H9 (cell line): ENCODE measurements around the gene PHF21A. TPM values are rescaled to one million over a fixed set of nuclear protein-coding genes. Genes with fewer than 3 reads are reported as not detected.

Experiments
- DNase-seq: peaks from one replicate; pipeline ENCODE4 v3.0.0-alpha.2; 2017
- H2AFZ ChIP-seq: one replicate; pipeline ENCODE4 v1.6.1; 2013; ENCODE audit warnings: mild to moderate bottlenecking, low read length, control low read depth, moderate library complexity
- H2AK5ac ChIP-seq: 2 replicates; pipeline ENCODE4 v1.6.1; 2013; ENCODE audit warnings: low read length, control low read depth, mixed read lengths; ENCODE audit not compliant: insufficient read length
- H2BK120ac ChIP-seq: one replicate; pipeline ENCODE4 v1.6.1; 2013; ENCODE audit warnings: low read depth, mild to moderate bottlenecking, low read length, control low read depth, inconsistent platforms; ENCODE audit not compliant: poor library complexity, severe bottlenecking
- H2BK12ac ChIP-seq: 2 replicates; pipeline ENCODE4 v1.6.1; 2013; ENCODE audit warnings: low read length, control low read depth, mixed read lengths, low read depth; ENCODE audit not compliant: insufficient read length
- H2BK15ac ChIP-seq: 2 replicates; pipeline ENCODE4 v1.6.1; 2013; ENCODE audit warnings: low read depth, low read length, control low read depth
- H2BK20ac ChIP-seq: one replicate; pipeline ENCODE4 v1.6.1; 2013; ENCODE audit warnings: low read depth, mild to moderate bottlenecking, low read length, control low read depth, inconsistent platforms; ENCODE audit not compliant: poor library complexity, severe bottlenecking
- H2BK5ac ChIP-seq: 2 replicates; pipeline ENCODE4 v1.6.1; 2013; ENCODE audit warnings: low read length, control low read depth, mixed read lengths; ENCODE audit not compliant: insufficient read length
- H3K14ac ChIP-seq: 2 replicates; pipeline ENCODE4 v1.6.1; 2013; ENCODE audit warnings: low read length, control low read depth; ENCODE audit not compliant: insufficient read depth
- H3K18ac ChIP-seq: 2 replicates; pipeline ENCODE4 v1.6.1; 2013; ENCODE audit warnings: low read depth, mild to moderate bottlenecking, mixed read lengths, low read length, control low read depth; ENCODE audit not compliant: insufficient read length
- H3K23ac ChIP-seq: 2 replicates; pipeline ENCODE4 v1.6.1; 2013; ENCODE audit warnings: low read length, control low read depth, mixed read lengths, low read depth; ENCODE audit not compliant: insufficient read length
- H3K23me2 ChIP-seq: 2 replicates; pipeline ENCODE4 v1.6.1; 2013; ENCODE audit warnings: low read depth, mild to moderate bottlenecking, mixed read lengths, low read length, control low read depth; ENCODE audit not compliant: insufficient read length, poor library complexity, severe bottlenecking
- H3K27ac ChIP-seq: 2 replicates; pipeline ENCODE4 v1.5.1; 2013; ENCODE audit warnings: low read length, control low read depth, mixed read lengths, low read depth; ENCODE audit not compliant: insufficient read length
- H3K27me3 ChIP-seq: 2 replicates; pipeline ENCODE4 v1.6.1; 2013; ENCODE audit warnings: low read length, control low read depth, inconsistent platforms; ENCODE audit not compliant: insufficient read depth
- H3K4ac ChIP-seq: 2 replicates; pipeline ENCODE4 v1.6.1; 2013; ENCODE audit warnings: low read depth, mild to moderate bottlenecking, control low read depth, inconsistent platforms, low read length, moderate library complexity
- H3K4me1 ChIP-seq: 2 replicates; pipeline ENCODE4 v1.6.1; 2013; ENCODE audit warnings: low read length, control low read depth, inconsistent platforms; ENCODE audit not compliant: insufficient read depth
- H3K4me2 ChIP-seq: 2 replicates; pipeline ENCODE4 v1.6.1; 2013; ENCODE audit warnings: low read length, control low read depth, mixed read lengths; ENCODE audit not compliant: insufficient read length, insufficient read depth
- H3K56ac ChIP-seq: 2 replicates; pipeline ENCODE4 v1.6.1; 2013; ENCODE audit warnings: low read depth, mild to moderate bottlenecking, mixed read lengths, low read length, control low read depth; ENCODE audit not compliant: insufficient read length
- H3K79me1 ChIP-seq: 2 replicates; pipeline ENCODE4 v1.6.1; 2013; ENCODE audit warnings: low read depth, mild to moderate bottlenecking, moderate library complexity, low read length, control low read depth, inconsistent platforms; ENCODE audit not compliant: insufficient read depth, poor library complexity, severe bottlenecking
- H3K79me2 ChIP-seq: 2 replicates; pipeline ENCODE4 v1.6.1; 2013; ENCODE audit warnings: low read length, control low read depth, inconsistent platforms; ENCODE audit not compliant: insufficient read depth
- H3K9ac ChIP-seq: 2 replicates; pipeline ENCODE4 v1.6.1; 2013; ENCODE audit warnings: low read length, control low read depth, mixed read lengths; ENCODE audit not compliant: insufficient read length; ENCODE audit errors: extremely low read depth
- H3K9me3 ChIP-seq: one replicate; pipeline ENCODE4 v1.6.1; 2013; ENCODE audit warnings: low read depth, low read length, inconsistent platforms; ENCODE audit not compliant: control insufficient read depth
- H3T11ph ChIP-seq: one replicate; pipeline ENCODE4 v1.6.1; 2013; ENCODE audit warnings: mild to moderate bottlenecking, low read length, control low read depth, inconsistent platforms
- H4K20me1 ChIP-seq: one replicate; pipeline ENCODE4 v1.6.1; 2013; ENCODE audit not compliant: control insufficient read depth, insufficient read length, insufficient read depth
- H4K5ac ChIP-seq: 2 replicates; pipeline ENCODE4 v1.6.1; 2013; ENCODE audit warnings: low read depth, mild to moderate bottlenecking, mixed read lengths, low read length, control low read depth; ENCODE audit not compliant: insufficient read length
- H4K8ac ChIP-seq: replicated peaks from 2 replicates; pipeline ENCODE4 v1.6.1; 2013; ENCODE audit warnings: low read length, control low read depth, mixed read lengths, low read depth; ENCODE audit not compliant: insufficient read length
- H4K91ac ChIP-seq: 2 replicates; pipeline ENCODE4 v1.6.1; 2013; ENCODE audit warnings: low read depth, mild to moderate bottlenecking, moderate library complexity, mixed read lengths, low read length, control low read depth; ENCODE audit not compliant: insufficient read length
- H3K27ac Mint-ChIP-seq, 3 experiments: 2 replicates in 2 of 3; 3 replicates in 1 of 3; pipeline ENCODE4 v1.8.0; 2020 to 2021; ENCODE audit warnings: mixed read lengths in 3 of 3, mild to moderate bottlenecking in 1 of 3, moderate library complexity in 1 of 3
- H3K27me3 Mint-ChIP-seq: 2 replicates; pipeline ENCODE4 v1.8.0; 2021; ENCODE audit warnings: low read depth, mild to moderate bottlenecking, moderate library complexity, mixed read lengths
- H3K36me3 Mint-ChIP-seq, 3 experiments: 2 replicates in 2 of 3; 3 replicates in 1 of 3; pipeline ENCODE4 v1.8.0; 2020 to 2021; ENCODE audit warnings: low read depth in 3 of 3, mixed read lengths in 3 of 3; ENCODE audit not compliant: insufficient read depth in 1 of 3
- H3K4me1 Mint-ChIP-seq, 2 experiments: 2 replicates each; pipeline ENCODE4 v1.8.0; 2020; ENCODE audit warnings: mixed read lengths in 2 of 2
- H3K4me3 Mint-ChIP-seq, 2 experiments: 2 replicates in 1 of 2; 3 replicates in 1 of 2; pipeline ENCODE4 v1.8.0; 2020 to 2021; ENCODE audit warnings: mild to moderate bottlenecking in 2 of 2, mixed read lengths in 2 of 2, moderate library complexity in 1 of 2
- H3K9me3 Mint-ChIP-seq, 2 experiments: 2 replicates in 1 of 2; 3 replicates in 1 of 2; pipeline ENCODE4 v1.8.0; 2020; ENCODE audit warnings: mild to moderate bottlenecking in 2 of 2, mixed read lengths in 2 of 2, moderate library complexity in 1 of 2
- WGBS: extraction: QIAGEN DNeasy Blood & Tissue Kit; methylation state at CpG from one replicate; pipeline ENCODE4 v1.1.7; 2013; ENCODE audit warnings: missing lambda C conversion rate, low lambda C conversion rate, mixed read lengths; ENCODE audit not compliant: insufficient read length; ENCODE audit errors: extremely low coverage; 5-methylcytosine and 5-hydroxymethylcytosine counted together
- total RNA-seq: library from RNA; stranded (reverse); gene quantifications from 2 replicates; pipeline ENCODE4 v1.2.1, GENCODE V29; 2021
- TF ChIP-seq, protein P1 (sequence below): fragments of 200-600 bp; sonication (generic); conservative IDR thresholded peaks from 3 replicates; pipeline ENCODE4 v1.8.0; 2021; ENCODE audit warnings: antibody characterized with exemption, mild to moderate bottlenecking

PHF21A gene
- total RNA-seq, 1 experiment from 2014 or later = 33.8 TPM

DNA sequence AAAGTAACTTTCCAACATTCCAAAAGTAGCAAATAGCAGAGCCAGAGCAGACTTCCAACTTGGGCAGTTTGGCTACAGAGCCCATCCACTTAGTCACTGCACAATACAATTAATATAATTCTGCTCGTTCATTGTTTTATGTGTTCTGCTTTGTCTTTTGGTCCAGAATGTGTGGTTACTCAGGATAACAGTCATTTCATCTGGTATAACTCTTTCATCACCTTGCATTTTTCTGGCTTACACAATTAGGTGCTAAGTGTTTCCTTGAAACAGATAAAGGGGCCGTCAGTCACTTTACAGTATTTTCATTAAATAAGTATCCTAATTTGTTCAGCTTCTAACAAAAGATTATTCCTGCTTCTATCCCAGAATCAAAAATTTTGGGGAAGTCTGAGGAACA, 111.6 kb downstream of the PHF21A start:
- Histone ChIP-seq H4K20me1 (no peaks in the 10 kb centered on the region), H2BK20ac (no peak overlapping the region), H4K5ac (no peak overlapping the region), H3K23me2 (no peaks in the 10 kb centered on the region), H2BK5ac (no peak overlapping the region), H2AFZ (no peak overlapping the region), H3K9ac (no peak overlapping the region), H3K23ac (no peak overlapping the region), H2BK15ac (no peak overlapping the region), H3K27ac (no peak overlapping the region), H3K79me1 (no peaks in the 10 kb centered on the region), H3K79me2 (no peaks in the 10 kb centered on the region), H3K56ac (no peak overlapping the region), H3K4me1 (peaks cover 3% of the 10 kb centered on the region; the same call in 1 of the 2 replicates), H3K14ac (no peak overlapping the region), H4K91ac (no peak overlapping the region), H3K4me2 (no peak overlapping the region), H2AK5ac (no peak overlapping the region), H3K18ac (no peak overlapping the region), H2BK12ac (no peak overlapping the region), H2BK120ac (no peak overlapping the region), H4K8ac (no peak overlapping the region), H3T11ph (no peak overlapping the region), H3K4ac (no peak overlapping the region), H3K9me3 (no peaks in the 10 kb centered on the region), H3K27me3 (no peaks in the 10 kb centered on the region)
- no CpG with 5 or more reads among the region's 2 CpGs for WGBS
- H3K4me3 Mint-ChIP-seq = no peak overlapping the region
- peaks cover 0 to 3% (median 0%) of the 10 kb centered on the region in 3 experiments; a peak in 1 of 7 replicates for H3K36me3 Mint-ChIP-seq
- no peaks in the 10 kb centered on the region for H3K27me3 Mint-ChIP-seq
- TF ChIP-seq, protein P1, sequence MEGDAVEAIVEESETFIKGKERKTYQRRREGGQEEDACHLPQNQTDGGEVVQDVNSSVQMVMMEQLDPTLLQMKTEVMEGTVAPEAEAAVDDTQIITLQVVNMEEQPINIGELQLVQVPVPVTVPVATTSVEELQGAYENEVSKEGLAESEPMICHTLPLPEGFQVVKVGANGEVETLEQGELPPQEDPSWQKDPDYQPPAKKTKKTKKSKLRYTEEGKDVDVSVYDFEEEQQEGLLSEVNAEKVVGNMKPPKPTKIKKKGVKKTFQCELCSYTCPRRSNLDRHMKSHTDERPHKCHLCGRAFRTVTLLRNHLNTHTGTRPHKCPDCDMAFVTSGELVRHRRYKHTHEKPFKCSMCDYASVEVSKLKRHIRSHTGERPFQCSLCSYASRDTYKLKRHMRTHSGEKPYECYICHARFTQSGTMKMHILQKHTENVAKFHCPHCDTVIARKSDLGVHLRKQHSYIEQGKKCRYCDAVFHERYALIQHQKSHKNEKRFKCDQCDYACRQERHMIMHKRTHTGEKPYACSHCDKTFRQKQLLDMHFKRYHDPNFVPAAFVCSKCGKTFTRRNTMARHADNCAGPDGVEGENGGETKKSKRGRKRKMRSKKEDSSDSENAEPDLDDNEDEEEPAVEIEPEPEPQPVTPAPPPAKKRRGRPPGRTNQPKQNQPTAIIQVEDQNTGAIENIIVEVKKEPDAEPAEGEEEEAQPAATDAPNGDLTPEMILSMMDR = no peak
- peaks cover 42 to 47% of the 10 kb centered on the region in 2 experiments for H3K4me1 Mint-ChIP-seq
- DNase-seq = no peak
- peak overlapping the region in 1 of 3 experiments; percentile 18; a peak in 1 of 7 replicates for H3K27ac Mint-ChIP-seq
- 0 out of 5 replicates have a peak, but pooled peaks cover 2 to 4% of the 10 kb centered on the region in 2 experiments for H3K9me3 Mint-ChIP-seq
